Measurements from ENCODE around the gene UBE2E2. TPM values are rescaled to one million over a fixed set of nuclear protein-coding genes. Genes with fewer than 3 reads are reported as not detected.

UBE2E2 gene
- total and polyA plus RNA-seq, 2 donors from 2014 or later, result 40.9 to 61.7 TPM

DNA sequence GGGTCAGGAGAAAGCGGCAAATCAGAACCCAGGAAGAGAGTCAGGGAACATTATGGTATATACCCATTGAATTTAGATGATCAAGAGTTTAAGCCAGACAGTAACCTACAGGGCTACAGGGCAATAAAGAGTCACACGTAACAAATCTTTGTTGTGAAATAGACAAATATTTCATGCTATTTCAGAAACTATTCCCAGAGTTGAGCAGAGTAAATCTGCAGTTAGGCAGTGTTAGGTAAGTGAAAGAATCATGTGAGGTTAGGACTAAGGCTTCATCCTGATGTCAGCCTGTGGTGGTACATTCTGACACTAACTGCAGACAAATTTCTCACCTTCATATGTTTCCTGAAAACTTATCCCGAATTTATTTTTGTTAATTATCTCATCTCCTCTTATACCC is 153.0 kb downstream of the UBE2E2 start:
- Histone ChIP-seq H3K27me3 (ENCODE audit: control insufficient read depth, insufficient read depth, low read length) (no peaks in the 10 kb centered on the region), H3K9me3 (ENCODE audit: control insufficient read depth in 2 of 3, insufficient read depth in 1 of 3, low read length in 3 of 3) (no peaks in the 10 kb centered on the region), H3K4me3 (ENCODE audit: low read length in 3 of 3) (no peak overlapping the region), H3K27ac (ENCODE audit: low read depth in 2 of 2, low read length in 2 of 2) (no peak overlapping the region), H3K4me1 (ENCODE audit: control insufficient read depth in 2 of 3, insufficient read depth in 2 of 3, low read depth in 1 of 3, low read length in 3 of 3) (no peaks in the 10 kb centered on the region), H3K9ac (ENCODE audit: low read length in 3 of 3) (no peak overlapping the region), H3K36me3 (ENCODE audit: control insufficient read depth in 2 of 3, insufficient read depth in 3 of 3, low read length in 3 of 3) (no peaks in the 10 kb centered on the region)
- no peak for FAIRE-seq
- DNase-seq, result no peak
- TF ChIP-seq, protein P1, sequence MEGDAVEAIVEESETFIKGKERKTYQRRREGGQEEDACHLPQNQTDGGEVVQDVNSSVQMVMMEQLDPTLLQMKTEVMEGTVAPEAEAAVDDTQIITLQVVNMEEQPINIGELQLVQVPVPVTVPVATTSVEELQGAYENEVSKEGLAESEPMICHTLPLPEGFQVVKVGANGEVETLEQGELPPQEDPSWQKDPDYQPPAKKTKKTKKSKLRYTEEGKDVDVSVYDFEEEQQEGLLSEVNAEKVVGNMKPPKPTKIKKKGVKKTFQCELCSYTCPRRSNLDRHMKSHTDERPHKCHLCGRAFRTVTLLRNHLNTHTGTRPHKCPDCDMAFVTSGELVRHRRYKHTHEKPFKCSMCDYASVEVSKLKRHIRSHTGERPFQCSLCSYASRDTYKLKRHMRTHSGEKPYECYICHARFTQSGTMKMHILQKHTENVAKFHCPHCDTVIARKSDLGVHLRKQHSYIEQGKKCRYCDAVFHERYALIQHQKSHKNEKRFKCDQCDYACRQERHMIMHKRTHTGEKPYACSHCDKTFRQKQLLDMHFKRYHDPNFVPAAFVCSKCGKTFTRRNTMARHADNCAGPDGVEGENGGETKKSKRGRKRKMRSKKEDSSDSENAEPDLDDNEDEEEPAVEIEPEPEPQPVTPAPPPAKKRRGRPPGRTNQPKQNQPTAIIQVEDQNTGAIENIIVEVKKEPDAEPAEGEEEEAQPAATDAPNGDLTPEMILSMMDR (IDR thresholded peaks at IDR 0.05; ENCODE audit: borderline replicate concordance, extremely low read depth, insufficient read depth), result no peak
- intact Hi-C loops (cut with DNase I), result no loop called here

DNA sequence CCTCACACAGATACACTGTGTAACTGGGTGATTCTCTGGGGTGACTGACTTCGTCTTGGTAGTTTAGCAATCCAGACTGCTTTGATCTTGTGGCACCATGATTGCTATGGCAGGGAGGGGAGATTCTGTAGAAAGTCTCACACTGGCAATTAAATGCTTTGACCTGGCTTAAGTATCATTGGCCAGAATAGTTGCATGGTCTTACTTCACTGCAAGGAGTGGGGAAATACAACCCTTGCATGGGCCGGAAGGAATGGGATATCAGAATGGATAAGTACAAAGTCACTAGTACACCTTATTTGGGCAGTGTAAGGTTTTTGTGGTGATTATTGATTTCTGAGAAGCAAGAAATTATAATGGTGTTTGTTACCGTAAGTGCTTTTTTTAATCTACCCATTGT is 153.8 kb downstream of the UBE2E2 start:
- Histone ChIP-seq H3K27ac (ENCODE audit: low read depth in 2 of 2, low read length in 2 of 2) (no peak overlapping the region), H3K9ac (ENCODE audit: low read length in 3 of 3) (no peak overlapping the region), H3K27me3 (ENCODE audit: control insufficient read depth, insufficient read depth, low read length) (no peaks in the 10 kb centered on the region), H3K4me1 (ENCODE audit: control insufficient read depth in 2 of 3, insufficient read depth in 2 of 3, low read depth in 1 of 3, low read length in 3 of 3) (no peaks in the 10 kb centered on the region), H3K9me3 (ENCODE audit: control insufficient read depth in 2 of 3, insufficient read depth in 1 of 3, low read length in 3 of 3) (no peaks in the 10 kb centered on the region), H3K36me3 (ENCODE audit: control insufficient read depth in 2 of 3, insufficient read depth in 3 of 3, low read length in 3 of 3) (no peaks in the 10 kb centered on the region), H3K4me3 (ENCODE audit: low read length in 3 of 3) (no peak overlapping the region)
- FAIRE-seq (no peak), DNase-seq (no peak)
- TF ChIP-seq, protein P1 (IDR thresholded peaks at IDR 0.05; ENCODE audit: borderline replicate concordance, extremely low read depth, insufficient read depth), result no peak
- intact Hi-C loops (cut with DNase I), result no loop called here

DNA sequence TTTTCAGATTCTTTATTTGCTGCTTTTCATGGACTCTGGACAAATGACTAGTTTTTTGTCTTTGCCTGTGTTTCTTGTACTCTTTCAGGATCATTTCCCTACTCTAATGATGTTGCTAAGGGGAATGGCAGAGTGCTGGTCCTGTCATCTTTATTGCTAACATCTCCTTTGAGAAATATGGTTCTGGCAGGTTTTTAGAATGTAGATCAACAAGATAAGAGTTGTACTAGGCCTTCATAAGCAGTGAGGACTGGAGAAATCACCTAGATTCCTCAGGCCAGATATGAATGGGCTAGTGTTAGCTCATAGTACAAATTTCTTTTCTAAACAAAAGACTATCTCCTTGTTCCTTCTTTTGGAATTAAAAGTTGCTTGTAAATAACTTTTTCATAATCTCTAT is 156.0 kb downstream of the UBE2E2 start:
- Histone ChIP-seq H3K36me3 (ENCODE audit: control insufficient read depth in 2 of 3, insufficient read depth in 3 of 3, low read length in 3 of 3) (no peaks in the 10 kb centered on the region), H3K9me3 (ENCODE audit: control insufficient read depth in 2 of 3, insufficient read depth in 1 of 3, low read length in 3 of 3) (peaks cover 0 to 2% (median 0%) of the 10 kb centered on the region in 3 donors), H3K4me3 (ENCODE audit: low read length in 3 of 3) (no peak overlapping the region), H3K27me3 (ENCODE audit: control insufficient read depth, insufficient read depth, low read length) (no peaks in the 10 kb centered on the region), H3K27ac (ENCODE audit: low read depth in 2 of 2, low read length in 2 of 2) (no peak overlapping the region), H3K4me1 (ENCODE audit: control insufficient read depth in 2 of 3, insufficient read depth in 2 of 3, low read depth in 1 of 3, low read length in 3 of 3) (no peaks in the 10 kb centered on the region), H3K9ac (ENCODE audit: low read length in 3 of 3) (no peak overlapping the region)
- intact Hi-C loops (cut with DNase I), result no loop called here
- FAIRE-seq (no peak), DNase-seq (no peak)
- TF ChIP-seq, protein P1 (IDR thresholded peaks at IDR 0.05; ENCODE audit: borderline replicate concordance, extremely low read depth, insufficient read depth), result no peak

DNA sequence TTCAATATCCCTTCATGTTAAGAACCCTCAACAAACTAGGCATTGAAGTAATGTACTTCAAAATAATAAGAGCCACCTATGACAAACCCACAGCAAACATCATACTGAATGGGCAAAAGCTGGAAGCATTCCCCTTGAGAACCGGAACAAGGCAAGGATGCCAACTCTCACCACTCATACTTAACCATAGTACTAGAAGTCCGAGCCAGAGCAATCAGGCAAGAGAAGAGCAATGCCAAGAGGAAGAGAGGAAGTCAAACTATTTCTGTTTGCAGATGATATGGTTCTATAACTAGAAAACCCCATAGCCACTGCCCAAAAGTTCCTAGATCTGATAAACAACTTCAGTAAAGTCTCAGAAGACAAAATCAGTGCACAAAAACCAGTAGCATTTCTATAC is 161.9 kb downstream of the UBE2E2 start:
- Histone ChIP-seq H3K27ac (ENCODE audit: low read depth in 2 of 2, low read length in 2 of 2) (no peak overlapping the region), H3K4me1 (ENCODE audit: control insufficient read depth in 2 of 3, insufficient read depth in 2 of 3, low read depth in 1 of 3, low read length in 3 of 3) (no peaks in the 10 kb centered on the region), H3K4me3 (ENCODE audit: low read length in 3 of 3) (no peak overlapping the region), H3K36me3 (ENCODE audit: control insufficient read depth in 2 of 3, insufficient read depth in 3 of 3, low read length in 3 of 3) (no peaks in the 10 kb centered on the region), H3K9ac (ENCODE audit: low read length in 3 of 3) (no peak overlapping the region), H3K9me3 (ENCODE audit: control insufficient read depth in 2 of 3, insufficient read depth in 1 of 3, low read length in 3 of 3) (peaks cover 0 to 5% (median 0%) of the 10 kb centered on the region in 3 donors), H3K27me3 (ENCODE audit: control insufficient read depth, insufficient read depth, low read length) (no peaks in the 10 kb centered on the region)
- TF ChIP-seq, protein P1 (IDR thresholded peaks at IDR 0.05; ENCODE audit: borderline replicate concordance, extremely low read depth, insufficient read depth), result no peak
- FAIRE-seq (no peak), DNase-seq (no peak)
- intact Hi-C loops (cut with DNase I), result no loop called here
